Left ventricle myocardium inferior (tissue), 1 donor: ENCODE measurements around the gene CDC37L1. TPM values are rescaled to one million over a fixed set of nuclear protein-coding genes. Genes with fewer than 3 reads are reported as not detected.
"Not testable (repeated sequence)": the region's sequence is repeated elsewhere in the genome, so short reads cannot be mapped to it uniquely, and the experiment has no call there.

Experiments
- DNase-seq: peaks from one replicate; pipeline ENCODE4 v3.0.0-alpha.2; 2020
- H3K27ac ChIP-seq: fragments of 200-600 bp; replicated peaks from 2 replicates; pipeline ENCODE4 v1.8.0; 2021
- H3K27me3 ChIP-seq: fragments of 200-600 bp; 2 replicates; pipeline ENCODE4 v1.8.0; 2021; ENCODE audit warnings: low read depth
- H3K36me3 ChIP-seq: fragments of 200-600 bp; 2 replicates; pipeline ENCODE4 v1.8.0; 2021
- H3K4me1 ChIP-seq: fragments of 200-600 bp; 2 replicates; pipeline ENCODE4 v1.8.0; 2021
- H3K4me3 ChIP-seq: fragments of 200-600 bp; 2 replicates; pipeline ENCODE4 v1.8.0; 2021; ENCODE audit warnings: mild to moderate bottlenecking, moderate library complexity
- H3K9me3 ChIP-seq: fragments of 200-600 bp; replicated peaks from 2 replicates; pipeline ENCODE4 v1.8.0; 2021
- intact Hi-C: fragments of 100-400 bp; cut with micrococcal nuclease; formaldehyde crosslinking; loops from one replicate; pipeline ENCODE4 v1.11.0; 2022
- total RNA-seq: library from RNA; stranded (reverse); fragmentation: NEBNext Ultra II Directional; extraction: Animal tissue kit (Norgen Biotek cat#: 25700); gene quantifications from one replicate; pipeline ENCODE4 v1.2.1, GENCODE V29; 2021
- TF ChIP-seq, protein P1 (sequence below): fragments of 200-600 bp; IDR thresholded peaks from 2 replicates; pipeline ENCODE4 v1.8.0; 2021; ENCODE audit warnings: antibody characterized with exemption, mild to moderate bottlenecking, borderline replicate concordance
- donor health status: DM: no; HTN: yes; CAD: no; lungs with severe emphysema.

CDC37L1 gene
- total RNA-seq, 1 donor from 2014 or later = 42.4 TPM

DNA sequence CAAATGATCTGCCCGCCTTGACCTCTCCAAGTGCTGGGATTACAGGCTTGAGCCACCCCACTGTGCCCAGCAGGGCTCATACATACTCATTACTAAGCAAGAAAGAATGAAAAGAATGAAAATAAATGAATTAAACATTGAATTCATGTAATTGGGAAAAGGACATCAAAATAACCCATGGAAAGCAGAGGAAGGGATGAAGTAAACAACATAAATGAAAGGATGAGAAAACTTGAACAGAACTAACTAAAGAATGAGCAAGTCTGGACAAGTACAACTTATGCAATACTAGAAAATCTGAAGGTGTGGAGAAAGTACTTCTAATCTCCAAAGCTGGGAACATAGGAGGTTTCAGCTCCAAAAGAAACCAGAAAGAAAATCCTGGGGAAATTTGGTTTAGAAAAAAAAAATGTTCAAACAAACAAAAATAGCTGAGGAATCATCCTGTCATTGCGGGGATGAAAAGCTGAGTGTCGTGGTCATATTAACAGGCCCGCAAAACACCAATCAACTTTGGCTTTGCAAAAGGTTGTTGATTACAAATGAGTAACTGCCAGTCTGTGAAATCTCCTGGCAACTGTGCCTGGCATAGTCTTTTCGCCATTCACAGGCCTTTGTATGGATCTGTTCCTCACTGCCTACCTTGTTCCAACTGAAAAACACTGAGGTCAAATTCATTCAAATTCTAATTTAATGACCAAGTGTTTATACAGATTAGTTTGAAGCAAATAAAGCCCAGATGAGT, 63.9 kb downstream of the CDC37L1 start:
- intact Hi-C loops = no loop called here
- no peaks in the 10 kb centered on the region for H3K9me3 ChIP-seq
- H3K4me1 ChIP-seq = peaks cover 44% of the 10 kb centered on the region
- H3K36me3 ChIP-seq = no peaks in the 10 kb centered on the region
- no peak overlapping the region for H3K4me3 ChIP-seq
- TF ChIP-seq, protein P1, sequence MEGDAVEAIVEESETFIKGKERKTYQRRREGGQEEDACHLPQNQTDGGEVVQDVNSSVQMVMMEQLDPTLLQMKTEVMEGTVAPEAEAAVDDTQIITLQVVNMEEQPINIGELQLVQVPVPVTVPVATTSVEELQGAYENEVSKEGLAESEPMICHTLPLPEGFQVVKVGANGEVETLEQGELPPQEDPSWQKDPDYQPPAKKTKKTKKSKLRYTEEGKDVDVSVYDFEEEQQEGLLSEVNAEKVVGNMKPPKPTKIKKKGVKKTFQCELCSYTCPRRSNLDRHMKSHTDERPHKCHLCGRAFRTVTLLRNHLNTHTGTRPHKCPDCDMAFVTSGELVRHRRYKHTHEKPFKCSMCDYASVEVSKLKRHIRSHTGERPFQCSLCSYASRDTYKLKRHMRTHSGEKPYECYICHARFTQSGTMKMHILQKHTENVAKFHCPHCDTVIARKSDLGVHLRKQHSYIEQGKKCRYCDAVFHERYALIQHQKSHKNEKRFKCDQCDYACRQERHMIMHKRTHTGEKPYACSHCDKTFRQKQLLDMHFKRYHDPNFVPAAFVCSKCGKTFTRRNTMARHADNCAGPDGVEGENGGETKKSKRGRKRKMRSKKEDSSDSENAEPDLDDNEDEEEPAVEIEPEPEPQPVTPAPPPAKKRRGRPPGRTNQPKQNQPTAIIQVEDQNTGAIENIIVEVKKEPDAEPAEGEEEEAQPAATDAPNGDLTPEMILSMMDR = no peak
- no peaks in the 10 kb centered on the region for H3K27me3 ChIP-seq
- no peak for DNase-seq
- H3K27ac ChIP-seq = peak overlapping the region; percentile 95

DNA sequence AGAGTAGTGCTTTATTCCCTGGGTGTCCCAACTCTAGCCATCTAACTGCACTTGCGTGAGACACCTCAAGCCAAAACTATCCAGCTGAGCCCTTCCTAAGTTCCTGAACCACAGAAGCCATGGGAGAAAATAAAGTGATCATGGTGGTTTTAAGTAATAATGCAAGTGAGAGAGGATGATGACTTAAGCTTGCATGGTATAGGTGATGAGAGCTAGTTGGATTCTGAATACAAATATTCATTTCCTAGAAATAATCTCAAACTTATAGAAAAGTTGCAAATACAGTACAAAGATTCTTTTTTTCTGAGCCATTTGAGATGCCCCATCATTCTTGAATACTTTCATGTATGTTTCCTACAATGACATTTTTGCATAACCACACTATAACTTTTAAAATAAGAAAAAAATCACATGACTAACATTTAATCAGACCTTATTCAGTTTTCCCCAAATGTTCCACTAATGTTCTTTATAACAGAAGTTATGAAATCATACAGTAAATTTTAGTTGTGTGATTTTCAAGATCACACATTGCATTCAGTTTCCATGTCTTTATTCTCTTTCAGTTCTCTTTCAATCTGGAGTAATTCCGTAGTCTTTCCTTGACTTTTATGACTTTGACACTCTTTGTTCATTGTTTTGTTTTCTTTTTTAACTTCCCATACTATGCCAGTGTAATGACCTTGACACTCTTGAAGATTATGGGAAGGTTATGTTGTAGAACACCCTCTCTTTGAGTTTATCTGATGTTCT, 67.1 kb downstream of the CDC37L1 start:
- intact Hi-C loops = no loop called here

DNA sequence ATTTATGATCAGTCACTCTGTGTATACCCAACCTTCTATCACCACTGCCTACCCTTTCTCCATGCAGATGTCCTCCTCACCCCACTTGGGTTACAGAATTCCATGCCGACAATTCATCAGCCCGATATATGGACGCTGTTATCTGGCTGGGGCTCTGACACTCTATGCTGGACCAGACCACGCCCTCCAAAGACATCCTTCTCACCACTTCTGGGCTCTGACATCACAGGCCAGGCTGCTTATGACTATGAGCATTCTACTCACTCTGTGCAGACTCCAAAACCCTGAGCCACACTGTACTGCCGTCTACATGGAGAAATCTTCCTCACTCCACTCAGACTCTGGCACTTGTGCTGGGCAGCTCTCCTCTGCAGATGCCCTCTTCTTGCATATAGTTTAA, 69.2 kb downstream of the CDC37L1 start:
- Histone ChIP-seq H3K27ac (no peak overlapping the region), H3K36me3 (no peaks in the 10 kb centered on the region), H3K27me3 (no peaks in the 10 kb centered on the region), H3K4me3 (no peak overlapping the region), H3K9me3 (no peaks in the 10 kb centered on the region), H3K4me1 (peaks cover 1% of the 10 kb centered on the region)
- TF ChIP-seq, protein P1 = no peak
- intact Hi-C loops = no loop called here
- DNase-seq = no peak

More for the DNA sequence above, 67.1 kb downstream of the CDC37L1 start:
- Histone ChIP-seq H3K27ac (no peak overlapping the region), H3K36me3 (no peaks in the 10 kb centered on the region), H3K4me3 (no peak overlapping the region), H3K4me1 (peaks cover 15% of the 10 kb centered on the region), H3K9me3 (no peaks in the 10 kb centered on the region), H3K27me3 (no peaks in the 10 kb centered on the region)
- DNase-seq = no peak
- TF ChIP-seq, protein P1 = no peak

DNA sequence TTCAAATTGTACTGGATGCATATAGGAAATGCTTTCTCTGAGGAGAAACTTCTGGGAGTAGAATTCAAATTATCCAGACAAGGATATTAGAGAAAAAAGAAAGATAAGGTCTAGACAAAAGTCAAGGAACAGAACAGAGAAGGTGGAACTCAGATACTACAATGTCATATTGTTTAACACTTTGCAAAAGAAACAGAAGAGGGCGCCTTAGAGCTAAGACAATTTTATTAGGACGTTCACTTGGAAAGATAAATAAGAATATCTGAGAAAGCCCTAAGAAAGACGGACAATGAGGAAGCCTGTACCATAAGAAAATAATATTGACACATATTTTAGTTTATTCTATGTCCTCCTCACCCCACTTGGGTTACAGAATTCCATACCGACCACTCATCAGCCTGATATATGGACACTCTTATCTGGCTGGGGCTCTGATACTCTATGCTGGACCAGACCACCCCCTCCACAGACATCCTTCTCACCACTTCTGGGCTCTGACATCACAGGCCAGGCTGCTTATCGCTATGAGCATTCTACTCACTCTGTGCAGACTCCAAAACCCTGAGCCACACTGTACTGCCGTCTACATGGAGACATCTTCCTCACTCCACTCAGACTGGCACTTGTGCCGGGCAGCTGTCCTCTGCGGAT, 70.8 kb downstream of the CDC37L1 start:
- Histone ChIP-seq H3K27ac (no peak overlapping the region), H3K27me3 (no peaks in the 10 kb centered on the region), H3K36me3 (no peaks in the 10 kb centered on the region), H3K4me3 (no peak overlapping the region), H3K9me3 (no peaks in the 10 kb centered on the region), H3K4me1 (no peaks in the 10 kb centered on the region)
- no peak for DNase-seq
- TF ChIP-seq, protein P1 = peak; percentile 63
- intact Hi-C loops = no loop called here

DNA sequence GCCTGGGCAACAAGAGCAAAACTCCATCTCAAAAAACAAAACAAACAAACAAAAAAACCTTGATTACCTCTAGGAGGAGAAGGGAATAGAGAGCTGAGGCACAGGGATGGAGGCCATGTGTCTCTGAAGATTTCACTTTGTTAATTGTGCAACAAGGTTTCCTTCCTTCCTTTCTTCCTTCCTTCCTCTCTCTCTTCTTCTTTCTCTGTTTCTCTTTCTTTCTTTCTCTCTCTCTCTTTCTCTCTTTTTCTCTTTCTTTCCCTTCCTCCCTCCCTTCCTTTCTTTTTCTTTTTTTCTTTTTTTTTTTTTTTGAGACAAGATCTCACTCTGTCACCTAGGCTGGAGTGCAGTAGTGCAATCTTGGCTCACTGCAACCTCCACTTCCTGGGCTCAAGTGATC, 75.2 kb downstream of the CDC37L1 start:
- intact Hi-C loops = not testable (repeated sequence)

More for the DNA sequence above, 75.2 kb downstream of the CDC37L1 start:
- not testable (repeated sequence) for H3K27ac ChIP-seq, H3K4me3 ChIP-seq, H3K4me1 ChIP-seq, DNase-seq, H3K9me3 ChIP-seq, H3K27me3 ChIP-seq, H3K36me3 ChIP-seq
